HG03175 (cell line): ENCODE data around the gene ZNF648.
"Not testable (repeated sequence)": the region's sequence is repeated elsewhere in the genome, so short reads cannot be mapped to it uniquely, and the experiment has no call there.

Experiments used
- ATAC-seq: cut with Tn5 transposase; IDR thresholded peaks from one replicate; pipeline ENCODE4 v1.9.1; 2021; ENCODE audit warnings: mild to moderate bottlenecking, moderate library complexity; ENCODE audit not compliant: unreplicated experiment

The ZNF648 gene

GRCh38 chr1:182061594-182061993, at the start of gene ZNF648:
ZNF648 (minus strand) TSS chr1:182061712; CDS start chr1:182058010, 3,702 bp downstream.
- ATAC-seq, result no peak

GRCh38 chr1:182110635-182111034, 49.1 kb upstream of the ZNF648 start:
- ATAC-seq, result no peak

GRCh38 chr1:182109771-182110170, 48.3 kb upstream of the ZNF648 start:
- no peak for ATAC-seq

- no peak for ATAC-seq
Observed at GRCh38 chr1:182107209-182107608, 45.7 kb upstream of the ZNF648 start.

- ATAC-seq, result no peak
Observed at GRCh38 chr1:182102043-182102416, 40.5 kb upstream of the ZNF648 start.

GRCh38 chr1:182101415-182102042, 40.0 kb upstream of the ZNF648 start:
- no peak for ATAC-seq

- no peak for ATAC-seq
Observed at GRCh38 chr1:182098301-182098700, 36.8 kb upstream of the ZNF648 start.

- no peak for ATAC-seq
Observed at GRCh38 chr1:182095946-182096345, 34.4 kb upstream of the ZNF648 start.

- ATAC-seq, result not testable (repeated sequence)
Observed at GRCh38 chr1:182094514-182095005, 33.0 kb upstream of the ZNF648 start.

GRCh38 chr1:182093781-182094180, 32.3 kb upstream of the ZNF648 start:
- ATAC-seq, result no peak

GRCh38 chr1:182092336-182092735, 30.8 kb upstream of the ZNF648 start:
- ATAC-seq, result no peak

- no peak for ATAC-seq
Observed at GRCh38 chr1:182091083-182091482, 29.6 kb upstream of the ZNF648 start.

GRCh38 chr1:182087719-182088350, 26.3 kb upstream of the ZNF648 start:
- no peak for ATAC-seq

GRCh38 chr1:182087304-182087703, 25.8 kb upstream of the ZNF648 start:
- no peak for ATAC-seq

- ATAC-seq, result no peak
Observed at GRCh38 chr1:182086620-182087019, 25.1 kb upstream of the ZNF648 start.

GRCh38 chr1:182086136-182086535, 24.6 kb upstream of the ZNF648 start:
- no peak for ATAC-seq

- ATAC-seq, result no peak
Observed at GRCh38 chr1:182085726-182086125, 24.2 kb upstream of the ZNF648 start.

- peak; percentile 80 for ATAC-seq
Observed at GRCh38 chr1:182084487-182085316, 23.2 kb upstream of the ZNF648 start.

GRCh38 chr1:182083851-182084486, 22.5 kb upstream of the ZNF648 start:
- ATAC-seq, result no peak

GRCh38 chr1:182080955-182081582, 19.6 kb upstream of the ZNF648 start:
- ATAC-seq, result no peak

GRCh38 chr1:182080040-182080439, 18.5 kb upstream of the ZNF648 start:
- no peak for ATAC-seq
